ENCODE data around the gene FAH. TPM values are rescaled to one million over a fixed set of nuclear protein-coding genes. Genes with fewer than 3 reads are reported as not detected.

Gene FAH
- total RNA-seq, 1 experiment from 2014 or later: 21.5 TPM

DNA sequence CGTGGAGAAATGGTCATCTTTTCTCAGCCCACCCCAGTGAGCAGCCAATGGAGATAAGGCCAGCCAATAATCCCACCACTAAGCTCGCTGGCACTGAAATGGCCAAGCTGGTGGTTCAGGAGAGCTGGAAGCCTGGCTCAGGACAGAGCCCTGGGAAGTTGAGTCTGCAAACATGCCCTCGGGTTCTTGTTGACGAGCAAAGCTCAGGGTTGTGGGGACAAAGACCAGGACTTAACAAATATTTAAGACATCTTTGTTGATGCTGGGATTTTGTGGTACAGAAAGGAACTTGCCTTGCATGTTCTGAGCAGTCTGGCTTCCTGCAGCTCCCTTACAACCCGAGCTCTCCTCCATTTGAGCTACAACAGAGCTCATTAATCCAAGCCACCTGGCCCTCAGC is 4.4 kb downstream of the FAH start:
- peaks cover 15 to 23% of the 10 kb centered on the region in 2 experiments for H3K4me1 Mint-ChIP-seq
- no peak overlapping the region for H3T11ph ChIP-seq (ENCODE audit: low read length)
- H2BK15ac ChIP-seq (ENCODE audit: low read depth, low read length): no peak overlapping the region
- no peak overlapping the region for H4K91ac ChIP-seq (ENCODE audit: insufficient read length, low read depth, low read length)
- H2BK20ac ChIP-seq (ENCODE audit: low read depth, low read length, poor library complexity, severe bottlenecking): no peak overlapping the region
- no peak overlapping the region for H3K56ac ChIP-seq (ENCODE audit: insufficient read length, low read depth, low read length)
- H3K4me3 Mint-ChIP-seq: no peak overlapping the region
- no peak overlapping the region for H3K23ac ChIP-seq (ENCODE audit: insufficient read length, low read depth, low read length)
- H3K4me2 ChIP-seq (ENCODE audit: insufficient read depth, insufficient read length, low read length): no peak overlapping the region
- H3K27me3 Mint-ChIP-seq (ENCODE audit: low read depth): no peaks in the 10 kb centered on the region; the same call in 1 of the 2 replicates
- H3K9ac ChIP-seq (ENCODE audit: extremely low read depth, insufficient read length, low read length): no peak overlapping the region
- peaks cover 6 to 24% (median 7%) of the 10 kb centered on the region in 3 experiments; a peak in 6 of 7 replicates for H3K36me3 Mint-ChIP-seq (ENCODE audit: insufficient read depth in 1 of 3, low read depth in 3 of 3)
- no peaks in the 10 kb centered on the region; the same call in 1 of the 2 replicates for H3K79me2 ChIP-seq (ENCODE audit: insufficient read depth, low read length)
- no peak overlapping the region for H4K8ac ChIP-seq (replicated peaks; ENCODE audit: insufficient read length, low read depth, low read length)
- H3K27ac ChIP-seq (ENCODE audit: insufficient read length, low read depth, low read length): no peak overlapping the region
- H2AK5ac ChIP-seq (ENCODE audit: insufficient read length, low read length): no peak overlapping the region
- no peak for TF ChIP-seq CTCF (conservative IDR thresholded peaks at IDR 0.05)
- no peak overlapping the region; a peak in 1 of 7 replicates for H3K27ac Mint-ChIP-seq
- no peaks in the 10 kb centered on the region for H4K20me1 ChIP-seq (ENCODE audit: control insufficient read depth, insufficient read depth, insufficient read length)
- H3K4me1 ChIP-seq (ENCODE audit: insufficient read depth, low read length): no peaks in the 10 kb centered on the region; the same call in 1 of the 2 replicates
- no peak overlapping the region for H3K14ac ChIP-seq (ENCODE audit: insufficient read depth, low read length)
- no peak overlapping the region for H2BK120ac ChIP-seq (ENCODE audit: low read depth, low read length, poor library complexity, severe bottlenecking)
- no peaks in the 10 kb centered on the region for H3K9me3 ChIP-seq (ENCODE audit: control insufficient read depth, low read depth, low read length)
- H3K27me3 ChIP-seq (ENCODE audit: insufficient read depth, low read length): no peaks in the 10 kb centered on the region
- H2AFZ ChIP-seq (ENCODE audit: low read length): no peak overlapping the region
- WGBS (ENCODE audit: extremely low coverage, insufficient read length, low lambda C conversion rate): no CpG with 5 or more reads among the region's 5 CpGs
- no peak overlapping the region for H4K5ac ChIP-seq (ENCODE audit: insufficient read length, low read depth, low read length)
- no peaks in the 10 kb centered on the region for H3K9me3 Mint-ChIP-seq
- no peaks in the 10 kb centered on the region for H3K79me1 ChIP-seq (ENCODE audit: insufficient read depth, low read depth, low read length, poor library complexity, severe bottlenecking)
- DNase-seq: no peak
- H2BK12ac ChIP-seq (ENCODE audit: insufficient read length, low read depth, low read length): no peak overlapping the region
- no peak overlapping the region for H2BK5ac ChIP-seq (ENCODE audit: insufficient read length, low read length)
- H3K23me2 ChIP-seq (ENCODE audit: insufficient read length, low read depth, low read length, poor library complexity, severe bottlenecking): peaks cover 8% of the 10 kb centered on the region
- H3K18ac ChIP-seq (ENCODE audit: insufficient read length, low read depth, low read length): no peak overlapping the region
- no peak overlapping the region for H3K4ac ChIP-seq (ENCODE audit: low read depth, low read length)

Data from H9 (cell line).